ENCODE data around the gene SH3BGRL2. TPM values are rescaled to one million over a fixed set of nuclear protein-coding genes. Genes with fewer than 3 reads are reported as not detected.

The SH3BGRL2 gene
- total RNA-seq, 1 experiment from 2014 or later = 13.5 TPM

- TF ChIP-seq CTCF (conservative IDR thresholded peaks at IDR 0.05; ENCODE audit: low read depth, low read length) (no peak), EZH2 (IDR thresholded peaks at IDR 0.05; ENCODE audit: borderline replicate concordance, low read depth, low read length, poor library complexity, severe bottlenecking) (no peak)
- no peak overlapping the region for H3K4me3 ChIP-seq (ENCODE audit: low read depth, low read length, poor library complexity, severe bottlenecking)
- H3K27ac ChIP-seq (ENCODE audit: low read depth, low read length, poor library complexity, severe bottlenecking) = no peak overlapping the region
- no peak for DNase-seq (ENCODE audit: low spot score)
- intact Hi-C loops (cut with micrococcal nuclease; ENCODE audit: unreplicated experiment) = no loop called here
- BruUV-seq (replicated peaks) = no TSS peak
- H3K36me3 ChIP-seq (ENCODE audit: insufficient read depth, low read length, poor library complexity, severe bottlenecking) = no peaks in the 10 kb centered on the region
- H3K4me1 ChIP-seq (ENCODE audit: insufficient read depth, low read length, poor library complexity, severe bottlenecking) = no peaks in the 10 kb centered on the region
- no peaks in the 10 kb centered on the region for H3K27me3 ChIP-seq (replicated peaks; ENCODE audit: insufficient read depth, low read depth, low read length, poor library complexity)
- ChIA-PET POLR2A (ENCODE audit: low non-redundant PET) (no interaction called here), CTCF (no interaction called here)
- H3K9me3 ChIP-seq (ENCODE audit: low read depth, low read length, poor library complexity, severe bottlenecking) = no peaks in the 10 kb centered on the region
These were observed 35.5 kb downstream of the SH3BGRL2 start for GRCh38 chr6:79666634-79667033.

- CTCF ChIA-PET = no interaction called here
- no peak overlapping the region for H3K27ac ChIP-seq (ENCODE audit: low read depth, low read length, poor library complexity, severe bottlenecking)
- DNase-seq (ENCODE audit: low spot score) = no peak
- BruUV-seq (replicated peaks) = no TSS peak
- H3K36me3 ChIP-seq (ENCODE audit: insufficient read depth, low read length, poor library complexity, severe bottlenecking) = no peaks in the 10 kb centered on the region
- H3K9me3 ChIP-seq (ENCODE audit: low read depth, low read length, poor library complexity, severe bottlenecking) = no peaks in the 10 kb centered on the region
- no peaks in the 10 kb centered on the region for H3K27me3 ChIP-seq (replicated peaks; ENCODE audit: insufficient read depth, low read depth, low read length, poor library complexity)
- intact Hi-C loops (cut with micrococcal nuclease; ENCODE audit: unreplicated experiment) = no loop called here
- TF ChIP-seq EZH2 (IDR thresholded peaks at IDR 0.05; ENCODE audit: borderline replicate concordance, low read depth, low read length, poor library complexity, severe bottlenecking) (no peak), CTCF (conservative IDR thresholded peaks at IDR 0.05; ENCODE audit: low read depth, low read length) (no peak)
- no peak overlapping the region for H3K4me3 ChIP-seq (ENCODE audit: low read depth, low read length, poor library complexity, severe bottlenecking)
- POLR2A ChIA-PET (ENCODE audit: low non-redundant PET) = no interaction called here
- H3K4me1 ChIP-seq (ENCODE audit: insufficient read depth, low read length, poor library complexity, severe bottlenecking) = no peaks in the 10 kb centered on the region
These were observed 37.3 kb downstream of the SH3BGRL2 start for GRCh38 chr6:79668381-79668780.

- intact Hi-C loops (cut with micrococcal nuclease; ENCODE audit: unreplicated experiment) = no loop called here
- POLR2A ChIA-PET (ENCODE audit: low non-redundant PET) = interaction anchor here (0.6 kb wide), 1 partner anchor 446 kb away, joined by 3 read pairs; no protein-coding TSS in a partner anchor
These were observed 38.6 kb downstream of the SH3BGRL2 start for GRCh38 chr6:79669766-79670165.

More at GRCh38 chr6:79669766-79670165, 38.6 kb downstream of the SH3BGRL2 start:
- TF ChIP-seq EZH2 (IDR thresholded peaks at IDR 0.05; ENCODE audit: borderline replicate concordance, low read depth, low read length, poor library complexity, severe bottlenecking) (no peak), CTCF (conservative IDR thresholded peaks at IDR 0.05; ENCODE audit: low read depth, low read length) (no peak)
- no peak for DNase-seq (ENCODE audit: low spot score)
- H3K9me3 ChIP-seq (ENCODE audit: low read depth, low read length, poor library complexity, severe bottlenecking) = no peaks in the 10 kb centered on the region
- no TSS peak for BruUV-seq (replicated peaks)
- H3K4me3 ChIP-seq (ENCODE audit: low read depth, low read length, poor library complexity, severe bottlenecking) = no peak overlapping the region
- no peaks in the 10 kb centered on the region for H3K4me1 ChIP-seq (ENCODE audit: insufficient read depth, low read length, poor library complexity, severe bottlenecking)
- CTCF ChIA-PET = no interaction called here
- H3K27me3 ChIP-seq (replicated peaks; ENCODE audit: insufficient read depth, low read depth, low read length, poor library complexity) = no peaks in the 10 kb centered on the region
- H3K36me3 ChIP-seq (ENCODE audit: insufficient read depth, low read length, poor library complexity, severe bottlenecking) = no peaks in the 10 kb centered on the region
- no peak overlapping the region for H3K27ac ChIP-seq (ENCODE audit: low read depth, low read length, poor library complexity, severe bottlenecking)
